IMR-90 (cell line): ENCODE results near the gene GTF2A1. TPM values are rescaled to one million over a fixed set of nuclear protein-coding genes. Genes with fewer than 3 reads are reported as not detected.

Experiments used
- ATAC-seq: fragments of 200-7000 bp; cut with Tn5 transposase; 2 replicates; pipeline ENCODE4 v1.9.1; 2020; ENCODE audit warnings: low read depth, mild to moderate bottlenecking, moderate library complexity
- BruUV-seq: library from RNA; stranded (reverse); fragments of 400-500 nt; replicated peaks from 2 replicates; lab custom pipeline; 2021; lab: Mats Ljungman, UMichigan
- CTCF ChIA-PET: fragments of 300-600 bp; formaldehyde crosslinking; extraction: SDS; loops from one replicate; lab custom pipeline; 2021; ENCODE audit warnings: antibody characterized with exemption; lab: Yijun Ruan, JAX
- POLR2A ChIA-PET: fragments of 300-600 bp; sonication (Branson Sonifier 250); formaldehyde crosslinking; loops from one replicate; lab custom pipeline; 2022; ENCODE audit warnings: antibody characterized with exemption; ENCODE audit not compliant: unreplicated experiment; lab: Charles Lee
- DNase-seq: peaks from one replicate; pipeline ENCODE4 v3.0.0; 2013
- H2AFZ ChIP-seq: replicated peaks from 2 replicates; pipeline ENCODE3; 2013; ENCODE audit warnings: low read length, mild to moderate bottlenecking; ENCODE audit not compliant: poor library complexity
- H2AK5ac ChIP-seq: 2 replicates; pipeline ENCODE4 v1.6.1; 2013; ENCODE audit warnings: low read depth, low read length, inconsistent platforms
- H2AK9ac ChIP-seq: replicated peaks from 2 replicates; pipeline ENCODE3; 2013; ENCODE audit warnings: mild to moderate bottlenecking, low read depth, low read length, moderate library complexity; ENCODE audit not compliant: poor library complexity
- H2BK120ac ChIP-seq: 2 replicates; pipeline ENCODE4 v1.6.1; 2013; ENCODE audit warnings: low read depth, low read length, inconsistent platforms
- H2BK15ac ChIP-seq: 3 replicates; pipeline ENCODE4 v1.6.1; 2013; ENCODE audit warnings: low read depth, low read length, inconsistent platforms
- H2BK20ac ChIP-seq: 2 replicates; pipeline ENCODE4 v1.6.1; 2013; ENCODE audit warnings: low read depth, mild to moderate bottlenecking, inconsistent platforms, low read length, moderate library complexity
- H2BK5ac ChIP-seq: 2 replicates; pipeline ENCODE4 v1.6.1; 2013; ENCODE audit warnings: mild to moderate bottlenecking, low read depth, low read length, inconsistent platforms; ENCODE audit not compliant: poor library complexity, severe bottlenecking
- H3K14ac ChIP-seq: replicated peaks from 2 replicates; pipeline ENCODE4 v1.6.1; 2013; ENCODE audit warnings: low read depth, low read length, inconsistent platforms
- H3K18ac ChIP-seq: 2 replicates; pipeline ENCODE4 v1.6.1; 2013; ENCODE audit warnings: low read depth, low read length, control low read depth
- H3K23ac ChIP-seq: 2 replicates; pipeline ENCODE4 v1.6.1; 2013; ENCODE audit warnings: low read depth, low read length, inconsistent platforms
- H3K27ac ChIP-seq: 2 replicates; pipeline ENCODE4 v1.5.1; 2013; ENCODE audit warnings: mild to moderate bottlenecking, control low read depth, low read length; ENCODE audit not compliant: insufficient read depth
- H3K27me3 ChIP-seq: 2 replicates; pipeline ENCODE4 v1.6.1; 2013; ENCODE audit warnings: low read length; ENCODE audit not compliant: control insufficient read depth, insufficient read depth
- H3K36me3 ChIP-seq: 2 replicates; pipeline ENCODE4 v1.6.1; 2013; ENCODE audit warnings: low read length, mixed read lengths; ENCODE audit not compliant: control insufficient read depth, insufficient read depth
- H3K4ac ChIP-seq: 2 replicates; pipeline ENCODE4 v1.6.1; 2013; ENCODE audit warnings: low read depth, low read length, inconsistent platforms
- H3K4me1 ChIP-seq: 2 replicates; pipeline ENCODE4 v1.6.1; 2013; ENCODE audit warnings: low read length, mixed read lengths; ENCODE audit not compliant: control insufficient read depth, insufficient read depth
- H3K4me2 ChIP-seq: 2 replicates; pipeline ENCODE4 v1.6.1; 2013; ENCODE audit warnings: low read depth, mild to moderate bottlenecking, control low read depth, low read length, moderate library complexity
- H3K4me3 ChIP-seq: 2 replicates; pipeline ENCODE4 v1.5.1; 2013; ENCODE audit warnings: low read depth, mild to moderate bottlenecking, control low read depth, low read length, moderate library complexity; ENCODE audit not compliant: insufficient read depth
- H3K56ac ChIP-seq: 2 replicates; pipeline ENCODE4 v1.6.1; 2013; ENCODE audit warnings: low read length, inconsistent platforms; ENCODE audit not compliant: insufficient read depth; ENCODE audit errors: extremely low read depth
- H3K79me1 ChIP-seq, 2 experiments: 2 replicates each; pipeline ENCODE4 v1.6.1; 2013; ENCODE audit warnings: low read length in 2 of 2, inconsistent platforms in 1 of 2, low read depth in 1 of 2
- H3K9ac ChIP-seq: 2 replicates; pipeline ENCODE4 v1.6.1; 2013; ENCODE audit warnings: low read depth, low read length, control low read depth
- H3K9me1 ChIP-seq: 2 replicates; pipeline ENCODE4 v1.6.1; 2013; ENCODE audit warnings: low read length, inconsistent platforms; ENCODE audit not compliant: insufficient read depth
- H3K9me3 ChIP-seq: 2 replicates; pipeline ENCODE4 v1.6.1; 2013; ENCODE audit warnings: low read length; ENCODE audit not compliant: control insufficient read depth, insufficient read depth
- H4K20me1 ChIP-seq: 2 replicates; pipeline ENCODE4 v1.6.1; 2013; ENCODE audit warnings: low read length, inconsistent platforms; ENCODE audit not compliant: insufficient read depth
- H4K5ac ChIP-seq: 2 replicates; pipeline ENCODE4 v1.6.1; 2013; ENCODE audit warnings: mild to moderate bottlenecking, low read depth, low read length, control low read depth
- H4K8ac ChIP-seq, 2 experiments: 2 replicates each; pipeline ENCODE4 v1.6.1; 2013; ENCODE audit warnings: low read depth in 2 of 2, low read length in 2 of 2, control low read depth in 1 of 2, inconsistent platforms in 1 of 2
- H4K91ac ChIP-seq: 2 replicates; pipeline ENCODE4 v1.6.1; 2013; ENCODE audit warnings: low read depth, low read length, inconsistent platforms; ENCODE audit not compliant: insufficient read depth
- MAZ ChIP-seq: IDR thresholded peaks from 2 replicates; pipeline ENCODE4 v1.6.1; 2012; ENCODE audit warnings: low read depth, mild to moderate bottlenecking, low read length, improper control_type of control experiment, moderate library complexity, borderline replicate concordance
- POLR2A ChIP-seq: IDR thresholded peaks from 2 replicates; pipeline ENCODE4 v1.6.1; 2012; ENCODE audit warnings: mild to moderate bottlenecking, low read depth, low read length
- RAD21 ChIP-seq: IDR thresholded peaks from 2 replicates; pipeline ENCODE4 v1.6.1; 2012; ENCODE audit warnings: low read length, improper control_type of control experiment
- SMC3 ChIP-seq: fragments of 150-350 bp; IDR thresholded peaks from 2 replicates; pipeline ENCODE4 v1.6.1; 2016; ENCODE audit warnings: low read depth, mild to moderate bottlenecking, antibody characterized with exemption, low read length, moderate library complexity
- USF2 ChIP-seq: fragments of 150-350 bp; IDR thresholded peaks from 2 replicates; pipeline ENCODE4 v1.6.1; 2017; ENCODE audit warnings: mild to moderate bottlenecking, antibody characterized with exemption, low read length, low read depth
- WGBS, 2 experiments: methylation state at CpG; one replicate each; pipeline versions ENCODE4 v1.1.5 to v1.1.7; 2013; ENCODE audit warnings: missing lambda C conversion rate in 2 of 2; ENCODE audit not compliant: insufficient read length in 1 of 2; ENCODE audit errors: extremely low coverage in 2 of 2; 5-methylcytosine and 5-hydroxymethylcytosine counted together
- dilution Hi-C: fragments of 300-500 bp; cut with HindIII; formaldehyde crosslinking; loops from one replicate; pipeline ENCODE4 v1.14.3; 2018; ENCODE audit warnings: low sequenced_read_pairs; ENCODE audit not compliant: unreplicated experiment
- in situ Hi-C: fragments of 300-500 bp; cut with MboI; formaldehyde crosslinking; loops from 3 replicates; pipeline ENCODE4 v1.14.3; 2019; ENCODE audit warnings: low sequenced_read_pairs, inconsistent platforms, mixed read lengths
- intact Hi-C: fragments of 100-400 bp; cut with micrococcal nuclease; formaldehyde crosslinking; loops from 2 replicates; pipeline ENCODE4 v1.10.0; 2022
- polyA plus RNA-seq, 3 experiments: library from polyadenylated mRNA; depleted of rRNA; stranded (reverse); fragments of >200 nt; gene quantifications; 2 replicates each; pipeline ENCODE4 v1.2.3, GENCODE V29; 2012; ENCODE audit warnings: low replicate concordance in 1 of 3
- total RNA-seq: library from RNA; depleted of rRNA; stranded (reverse); fragments of >200 nt; gene quantifications from 2 replicates; pipeline ENCODE4 v1.2.3, GENCODE V29; 2012
- TF ChIP-seq, protein P1 (sequence below): conservative IDR thresholded peaks from 2 replicates; pipeline ENCODE4 v1.5.1; 2012; ENCODE audit warnings: mild to moderate bottlenecking, low read depth, low read length, improper control_type of control experiment

The GTF2A1 gene
- total and polyA plus RNA-seq, 2 of the 4 experiments (the other 2 are of a cell fraction): 16.0 to 60.4 TPM

- ChIA-PET POLR2A (interaction anchor here (0.5 kb wide), 1 partner anchor 20 kb away, joined by 5 read pairs; no protein-coding TSS in a partner anchor), CTCF (interaction anchor here (0.6 to 1.8 kb wide), 11 partner anchors 9 to 267 kb away, joined by 3 to 12 read pairs (median 3); no protein-coding TSS in a partner anchor)
- no CpG with 5 or more reads among the region's 7 CpGs for WGBS, 2 experiments
- Histone ChIP-seq H3K4ac (no peak overlapping the region), H2AK5ac (no peak overlapping the region), H2BK20ac (no peak overlapping the region), H2AK9ac (no peak overlapping the region), H2BK15ac (no peak overlapping the region), H3K14ac (no peak overlapping the region), H3K18ac (no peak overlapping the region), H3K23ac (no peak overlapping the region), H2BK120ac (no peak overlapping the region), H3K36me3 (no peaks in the 10 kb centered on the region), H3K79me1 (no peaks in the 10 kb centered on the region), H3K9me1 (no peaks in the 10 kb centered on the region), H2BK5ac (no peak overlapping the region), H4K5ac (no peak overlapping the region), H3K27me3 (no peaks in the 10 kb centered on the region; the same call in 1 of the 2 replicates), H3K27ac (no peak overlapping the region), H4K91ac (no peak overlapping the region), H2AFZ (no peak overlapping the region), H3K9me3 (no peaks in the 10 kb centered on the region), H3K56ac (no peak overlapping the region), H4K20me1 (no peaks in the 10 kb centered on the region), H3K4me2 (no peak overlapping the region), H3K4me3 (no peak overlapping the region), H4K8ac (no peak overlapping the region), H3K9ac (no peak overlapping the region), H3K4me1 (no peaks in the 10 kb centered on the region)
- TF ChIP-seq USF2: no peak
- peak; percentile 66 for TF ChIP-seq RAD21
- TF ChIP-seq, protein P1, sequence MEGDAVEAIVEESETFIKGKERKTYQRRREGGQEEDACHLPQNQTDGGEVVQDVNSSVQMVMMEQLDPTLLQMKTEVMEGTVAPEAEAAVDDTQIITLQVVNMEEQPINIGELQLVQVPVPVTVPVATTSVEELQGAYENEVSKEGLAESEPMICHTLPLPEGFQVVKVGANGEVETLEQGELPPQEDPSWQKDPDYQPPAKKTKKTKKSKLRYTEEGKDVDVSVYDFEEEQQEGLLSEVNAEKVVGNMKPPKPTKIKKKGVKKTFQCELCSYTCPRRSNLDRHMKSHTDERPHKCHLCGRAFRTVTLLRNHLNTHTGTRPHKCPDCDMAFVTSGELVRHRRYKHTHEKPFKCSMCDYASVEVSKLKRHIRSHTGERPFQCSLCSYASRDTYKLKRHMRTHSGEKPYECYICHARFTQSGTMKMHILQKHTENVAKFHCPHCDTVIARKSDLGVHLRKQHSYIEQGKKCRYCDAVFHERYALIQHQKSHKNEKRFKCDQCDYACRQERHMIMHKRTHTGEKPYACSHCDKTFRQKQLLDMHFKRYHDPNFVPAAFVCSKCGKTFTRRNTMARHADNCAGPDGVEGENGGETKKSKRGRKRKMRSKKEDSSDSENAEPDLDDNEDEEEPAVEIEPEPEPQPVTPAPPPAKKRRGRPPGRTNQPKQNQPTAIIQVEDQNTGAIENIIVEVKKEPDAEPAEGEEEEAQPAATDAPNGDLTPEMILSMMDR: peak; percentile 79
- peak; percentile 75 for TF ChIP-seq SMC3
- no peak for TF ChIP-seq MAZ
- TF ChIP-seq POLR2A: no peak
- dilution Hi-C loops (no loop called here), intact Hi-C loops (loop anchor here (1.0 kb wide), 2 partner anchors 184 to 195 kb away; no protein-coding TSS in a partner anchor), in situ Hi-C loops (no loop called here)
- peak; percentile 68 for DNase-seq
- no TSS peak for BruUV-seq
- peak; percentile 98 for ATAC-seq
Observed at GRCh38 chr14:81269100-81269978, 48.6 kb upstream of the GTF2A1 start.
